ENCODE measurements around the gene NBPF1.
"Not testable (repeated sequence)": the region's sequence is repeated elsewhere in the genome, so short reads cannot be mapped to it uniquely, and the experiment has no call there.

Gene NBPF1

DNA sequence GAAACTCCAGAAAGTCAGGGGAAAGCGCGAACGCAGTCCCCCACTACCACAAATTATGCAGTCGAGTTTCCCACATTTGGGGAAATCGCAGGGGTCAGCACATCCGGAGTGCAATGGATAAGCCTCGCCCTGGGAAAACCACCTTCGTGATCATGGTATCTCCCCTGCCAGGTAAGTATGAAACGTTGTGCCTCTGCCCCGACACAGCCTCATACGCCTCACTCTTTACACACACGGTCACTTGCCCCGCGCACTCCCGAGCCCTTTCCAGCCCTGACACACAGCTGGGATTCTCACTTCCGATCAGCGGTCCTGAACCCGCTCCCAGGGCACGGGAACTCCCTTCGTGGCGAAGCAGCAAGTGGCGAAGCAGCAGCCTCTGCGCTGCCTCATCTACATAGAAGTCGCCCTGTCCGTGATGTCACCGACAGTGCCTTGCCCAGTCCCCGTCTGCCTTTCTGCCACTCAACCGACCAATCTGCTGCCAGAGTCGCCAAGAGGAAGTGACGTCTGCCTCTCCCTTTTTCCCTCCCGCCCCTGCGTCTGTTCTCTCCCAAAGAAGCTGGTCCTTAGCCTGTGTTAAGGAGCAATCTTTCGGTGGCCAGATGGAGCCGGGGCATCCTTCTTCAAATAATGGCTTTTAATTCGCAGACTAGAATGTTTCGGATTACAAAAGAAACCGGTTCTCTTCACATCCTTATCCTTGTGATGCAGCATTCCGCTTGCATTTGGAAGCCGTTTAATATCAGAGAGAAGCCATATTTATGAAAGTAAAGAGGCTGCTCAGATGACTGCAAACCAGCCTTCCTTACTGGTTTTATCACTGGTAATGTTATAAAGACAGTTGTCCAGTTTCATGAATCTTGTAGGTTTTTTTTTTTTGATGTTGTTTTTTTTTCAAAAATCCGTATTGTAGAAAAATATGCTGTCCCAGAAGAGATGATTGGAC lies 99.0 kb downstream of the NBPF1 start, which contains the start of gene RNU1-1:
Gene RNU1-1 (minus strand): TSS at position 179 of the 949 bp plus-strand sequence.
- not testable (repeated sequence) for TF ChIP-seq NFIC (IDR thresholded peaks at IDR 0.05); YY1 (IDR thresholded peaks at IDR 0.05; ENCODE audit: low read depth); MAX (IDR thresholded peaks at IDR 0.05)

- TF ChIP-seq NFIC (IDR thresholded peaks at IDR 0.05) (0 out of 2 replicates have a peak, but pooled peaks have one; percentile 8), YY1 (IDR thresholded peaks at IDR 0.05; ENCODE audit: low read depth) (peak; percentile 31; the same call in 1 of the 2 replicates), MAX (IDR thresholded peaks at IDR 0.05) (peak; percentile 44)
Measured at GRCh38 chr1:16513412-16514106, 99.8 kb downstream of the NBPF1 start.

GRCh38 chr1:16512624-16513411 lies 100.5 kb downstream of the NBPF1 start:
- TF ChIP-seq NFIC (IDR thresholded peaks at IDR 0.05) = peak; percentile 63
